Mucosa of rectum (tissue), 2 donors: ENCODE data around the gene HOXC10.

Source experiments
- H3K27ac ChIP-seq, 2 donors: one replicate each; pipeline ENCODE4 v1.7.0; 2013; ENCODE audit warnings: inconsistent platforms in 2 of 2, low read depth in 2 of 2, low read length in 2 of 2
- H3K27me3 ChIP-seq, 2 donors: one replicate each; pipeline ENCODE4 v1.7.0; 2013; ENCODE audit warnings: low read length in 2 of 2; ENCODE audit not compliant: control insufficient read depth in 2 of 2, insufficient read depth in 2 of 2
- H3K36me3 ChIP-seq, 2 donors: one replicate each; pipeline ENCODE4 v1.7.0; 2013; ENCODE audit warnings: low read length in 2 of 2; ENCODE audit not compliant: control insufficient read depth in 2 of 2, insufficient read depth in 2 of 2
- H3K4me1 ChIP-seq, 2 donors: one replicate each; pipeline ENCODE4 v1.7.0; 2013; ENCODE audit warnings: low read length in 2 of 2, mild to moderate bottlenecking in 1 of 2; ENCODE audit not compliant: control insufficient read depth in 2 of 2, insufficient read depth in 2 of 2
- H3K4me3 ChIP-seq, 2 donors: one replicate each; pipeline ENCODE4 v1.7.0; 2013; ENCODE audit warnings: low read length in 2 of 2
- H3K9ac ChIP-seq, 2 donors: one replicate each; pipeline ENCODE4 v1.7.0; 2013; ENCODE audit warnings: low read length in 2 of 2, low read depth in 1 of 2, mild to moderate bottlenecking in 1 of 2
- H3K9me3 ChIP-seq, 2 donors: one replicate each; pipeline ENCODE4 v1.7.0; 2013; ENCODE audit warnings: low read length in 2 of 2; ENCODE audit not compliant: control insufficient read depth in 2 of 2
- donor health status: healthy.
- donor health status: Normal muscosa, but diverticular disease.

Gene HOXC10

DNA sequence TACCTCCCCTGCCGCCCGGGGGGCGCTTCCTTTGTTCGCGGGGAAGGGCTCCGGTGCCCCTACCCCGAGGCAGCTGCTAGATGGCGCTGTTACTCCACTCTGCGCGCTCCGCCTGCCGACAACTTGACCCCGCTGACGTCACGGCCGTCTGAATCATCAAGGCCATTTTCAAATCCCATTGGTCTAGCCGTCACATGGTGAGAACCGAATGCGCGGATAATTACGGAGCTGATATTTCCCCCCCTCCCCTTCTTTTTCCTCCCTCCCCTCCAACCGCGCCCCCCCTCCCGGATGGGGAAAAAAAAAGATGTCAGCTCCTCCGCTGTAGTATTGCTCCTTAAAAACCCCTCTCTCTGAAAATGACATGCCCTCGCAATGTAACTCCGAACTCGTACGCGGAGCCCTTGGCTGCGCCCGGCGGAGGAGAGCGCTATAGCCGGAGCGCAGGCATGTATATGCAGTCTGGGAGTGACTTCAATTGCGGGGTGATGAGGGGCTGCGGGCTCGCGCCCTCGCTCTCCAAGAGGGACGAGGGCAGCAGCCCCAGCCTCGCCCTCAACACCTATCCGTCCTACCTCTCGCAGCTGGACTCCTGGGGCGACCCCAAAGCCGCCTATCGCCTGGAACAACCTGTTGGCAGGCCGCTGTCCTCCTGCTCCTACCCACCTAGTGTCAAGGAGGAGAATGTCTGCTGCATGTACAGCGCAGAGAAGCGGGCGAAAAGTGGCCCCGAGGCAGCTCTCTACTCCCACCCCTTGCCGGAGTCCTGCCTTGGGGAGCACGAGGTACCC, at the start of gene HOXC10:
Gene HOXC10, plus strand, starts transcription at position 246 of the 791 bp plus-strand sequence. Its CDS starts 114 bp downstream, at position 360.
- H3K4me3 ChIP-seq, result no peak within 1 kb of the TSS
- H3K9me3 ChIP-seq, result no peaks in the 10 kb centered on the region
- no peaks in the 10 kb centered on the region for H3K36me3 ChIP-seq
- H3K9ac ChIP-seq, result no peak within 1 kb of the TSS
- peaks cover 0 to 8% of the 10 kb centered on the region in 2 donors for H3K4me1 ChIP-seq
- H3K27ac ChIP-seq, result no peak within 1 kb of the TSS
- peaks cover 85 to 95% of the 10 kb centered on the region in 2 donors for H3K27me3 ChIP-seq

DNA sequence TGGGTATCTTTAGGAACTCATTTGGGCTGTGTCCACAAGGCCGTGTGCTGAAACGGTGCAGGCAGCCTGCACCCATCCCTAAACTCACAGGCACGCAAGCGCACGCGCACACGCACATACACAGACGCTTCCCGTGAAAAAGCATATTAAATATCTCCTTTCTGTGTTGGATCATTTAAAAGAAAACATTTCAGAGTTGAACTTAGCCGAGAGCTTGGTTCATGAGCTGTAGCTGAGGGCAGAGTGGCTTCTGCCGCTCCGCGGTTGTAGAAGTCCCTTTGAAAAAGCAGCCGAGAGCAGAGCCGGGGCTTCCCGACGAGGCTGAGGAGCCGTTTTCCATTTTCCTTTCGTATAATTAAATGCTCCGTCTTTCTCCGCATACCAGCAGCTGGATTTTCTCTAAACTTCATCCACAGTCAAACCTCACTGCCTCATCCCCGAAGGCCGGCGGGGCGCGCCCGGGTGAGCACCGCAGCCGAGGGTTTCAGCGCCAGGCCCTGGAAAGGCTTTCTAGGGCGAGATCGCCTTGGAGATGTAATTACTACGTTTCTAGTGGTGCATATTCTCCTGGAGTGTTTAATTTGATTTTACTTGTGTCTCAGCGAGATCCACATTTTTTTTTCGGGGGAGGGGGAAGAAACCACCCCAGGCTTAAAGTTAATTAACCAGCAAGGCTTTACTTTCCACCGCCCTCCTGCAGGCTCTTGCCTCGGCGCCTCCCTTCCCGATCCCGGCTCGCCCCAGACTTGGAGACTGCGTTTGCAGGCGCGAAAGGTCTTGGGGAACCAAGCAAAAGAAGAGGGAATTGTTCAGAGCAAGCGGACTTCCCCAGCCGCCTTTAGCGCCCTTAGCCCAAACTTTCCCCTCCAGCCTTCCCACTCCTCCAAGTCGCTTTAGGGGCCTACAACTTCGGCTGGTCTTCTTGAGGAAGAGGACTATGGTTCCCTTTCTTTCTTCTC, 49.3 kb upstream of the HOXC10 start:
- no peaks in the 10 kb centered on the region for H3K4me1 ChIP-seq
- no peak overlapping the region for H3K27ac ChIP-seq
- H3K9me3 ChIP-seq, result no peaks in the 10 kb centered on the region
- no peak overlapping the region for H3K9ac ChIP-seq
- no peaks in the 10 kb centered on the region for H3K36me3 ChIP-seq
- no peak overlapping the region for H3K4me3 ChIP-seq
- H3K27me3 ChIP-seq, result peaks cover 70 to 73% of the 10 kb centered on the region in 2 donors

DNA sequence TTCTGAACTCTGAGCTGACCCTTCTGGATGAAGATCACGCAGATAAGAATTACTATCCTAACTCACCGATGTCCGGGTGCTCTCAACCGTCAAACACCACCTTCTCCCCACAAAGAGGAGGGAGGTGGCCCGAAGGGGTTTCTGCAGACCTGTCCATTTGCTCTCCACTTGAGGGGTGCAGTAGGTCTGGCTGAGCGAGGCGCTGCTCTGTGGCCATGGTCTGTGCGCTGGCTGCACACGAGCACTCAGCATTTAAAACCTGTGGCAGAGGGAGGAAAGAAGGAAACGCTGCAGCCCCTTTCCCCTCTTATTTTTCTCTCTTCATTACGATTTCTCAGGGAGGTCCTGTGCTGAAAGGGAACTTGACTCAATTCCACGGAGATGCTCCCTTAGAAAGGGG, 47.8 kb upstream of the HOXC10 start:
- Histone ChIP-seq H3K4me3 (no peak overlapping the region), H3K27me3 (peaks cover 68 to 78% of the 10 kb centered on the region in 2 donors), H3K4me1 (no peaks in the 10 kb centered on the region), H3K36me3 (no peaks in the 10 kb centered on the region), H3K27ac (no peak overlapping the region), H3K9me3 (no peaks in the 10 kb centered on the region), H3K9ac (no peak overlapping the region)

DNA sequence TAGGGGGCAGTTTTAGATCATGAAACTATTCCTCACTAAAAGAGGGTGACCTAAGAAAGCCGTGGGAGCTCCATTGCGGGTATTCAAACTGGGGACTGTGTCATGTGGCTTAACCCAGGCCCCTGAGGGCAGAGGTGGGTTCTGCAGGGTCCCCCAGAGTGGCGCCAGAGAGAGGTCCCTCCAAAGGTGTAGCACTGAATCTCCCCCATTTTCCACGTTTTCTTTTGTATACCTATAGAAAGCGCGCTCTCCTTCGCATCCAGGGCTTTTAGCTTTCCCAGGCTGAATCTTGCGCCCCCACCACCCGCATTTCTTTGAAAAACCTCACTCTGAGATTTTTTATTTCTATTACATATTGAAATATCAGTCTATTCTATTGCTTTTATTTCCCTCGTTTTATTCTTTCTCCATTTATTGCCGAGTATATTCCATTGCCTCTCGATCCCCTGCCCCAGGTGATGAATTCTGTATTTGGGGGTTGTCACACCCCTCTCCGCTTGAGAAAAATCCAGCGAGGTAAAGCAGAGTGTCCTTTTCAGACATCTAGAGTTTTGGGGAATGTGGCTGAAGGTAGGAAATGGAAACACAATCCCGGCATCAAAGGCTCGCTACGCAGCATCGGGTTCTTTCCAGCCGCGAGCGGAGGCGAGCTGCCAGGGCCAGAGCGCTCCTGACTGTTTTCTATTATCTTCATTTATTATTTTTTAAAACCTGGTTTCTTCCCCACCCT, 47.2 kb upstream of the HOXC10 start:
- Histone ChIP-seq H3K27me3 (peaks cover 67 to 76% of the 10 kb centered on the region in 2 donors), H3K36me3 (no peaks in the 10 kb centered on the region), H3K4me3 (no peak overlapping the region), H3K9me3 (no peaks in the 10 kb centered on the region), H3K27ac (no peak overlapping the region), H3K9ac (no peak overlapping the region), H3K4me1 (no peaks in the 10 kb centered on the region)

DNA sequence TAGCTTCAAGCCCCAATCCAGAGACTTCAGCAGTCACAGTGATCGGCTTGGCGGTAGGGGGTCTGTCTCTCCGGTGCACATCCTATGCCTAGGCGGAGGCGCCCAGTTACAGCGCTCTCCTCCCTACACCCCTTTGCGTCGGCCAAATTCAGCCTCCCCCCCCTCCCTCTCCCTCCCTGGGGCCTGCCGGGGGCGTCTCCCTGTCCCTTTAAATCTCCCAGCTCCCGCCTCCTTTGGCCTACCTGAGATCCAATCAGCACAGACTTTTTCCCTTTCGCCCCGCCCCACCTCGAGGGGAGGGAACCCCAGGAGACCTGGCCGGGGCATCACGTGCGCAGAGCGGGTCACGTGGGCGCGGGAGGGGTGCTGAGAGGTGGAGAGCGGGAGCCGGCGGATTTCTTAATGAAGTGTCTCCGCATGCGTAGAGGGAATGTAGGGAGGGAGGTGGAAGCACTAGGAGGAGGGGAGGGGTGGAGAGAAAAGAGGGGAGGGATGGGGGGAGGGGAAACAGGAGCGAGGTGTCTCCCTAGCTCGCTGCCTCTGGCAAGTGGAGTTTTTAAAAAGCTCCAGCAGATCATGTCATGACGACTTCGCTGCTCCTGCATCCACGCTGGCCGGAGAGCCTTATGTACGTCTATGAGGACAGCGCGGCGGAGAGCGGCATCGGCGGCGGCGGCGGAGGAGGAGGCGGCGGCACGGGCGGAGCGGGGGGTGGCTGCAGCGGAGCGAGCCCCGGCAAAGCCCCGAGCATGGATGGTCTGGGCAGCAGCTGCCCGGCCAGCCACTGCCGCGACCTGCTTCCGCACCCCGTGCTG, 46.4 kb upstream of the HOXC10 start, which contains the start of gene HOXC13:
Gene HOXC13, plus strand, starts transcription at position 506 of the 815 bp plus-strand sequence. Its CDS starts 76 bp downstream, at position 582.
- no peaks in the 10 kb centered on the region for H3K9me3 ChIP-seq
- H3K27ac ChIP-seq, result no peak within 1 kb of the TSS
- H3K4me3 ChIP-seq, result no peak within 1 kb of the TSS
- H3K27me3 ChIP-seq, result peaks cover 68 to 74% of the 10 kb centered on the region in 2 donors
- H3K4me1 ChIP-seq, result no peaks in the 10 kb centered on the region
- H3K9ac ChIP-seq, result no peak within 1 kb of the TSS
- H3K36me3 ChIP-seq, result no peaks in the 10 kb centered on the region

DNA sequence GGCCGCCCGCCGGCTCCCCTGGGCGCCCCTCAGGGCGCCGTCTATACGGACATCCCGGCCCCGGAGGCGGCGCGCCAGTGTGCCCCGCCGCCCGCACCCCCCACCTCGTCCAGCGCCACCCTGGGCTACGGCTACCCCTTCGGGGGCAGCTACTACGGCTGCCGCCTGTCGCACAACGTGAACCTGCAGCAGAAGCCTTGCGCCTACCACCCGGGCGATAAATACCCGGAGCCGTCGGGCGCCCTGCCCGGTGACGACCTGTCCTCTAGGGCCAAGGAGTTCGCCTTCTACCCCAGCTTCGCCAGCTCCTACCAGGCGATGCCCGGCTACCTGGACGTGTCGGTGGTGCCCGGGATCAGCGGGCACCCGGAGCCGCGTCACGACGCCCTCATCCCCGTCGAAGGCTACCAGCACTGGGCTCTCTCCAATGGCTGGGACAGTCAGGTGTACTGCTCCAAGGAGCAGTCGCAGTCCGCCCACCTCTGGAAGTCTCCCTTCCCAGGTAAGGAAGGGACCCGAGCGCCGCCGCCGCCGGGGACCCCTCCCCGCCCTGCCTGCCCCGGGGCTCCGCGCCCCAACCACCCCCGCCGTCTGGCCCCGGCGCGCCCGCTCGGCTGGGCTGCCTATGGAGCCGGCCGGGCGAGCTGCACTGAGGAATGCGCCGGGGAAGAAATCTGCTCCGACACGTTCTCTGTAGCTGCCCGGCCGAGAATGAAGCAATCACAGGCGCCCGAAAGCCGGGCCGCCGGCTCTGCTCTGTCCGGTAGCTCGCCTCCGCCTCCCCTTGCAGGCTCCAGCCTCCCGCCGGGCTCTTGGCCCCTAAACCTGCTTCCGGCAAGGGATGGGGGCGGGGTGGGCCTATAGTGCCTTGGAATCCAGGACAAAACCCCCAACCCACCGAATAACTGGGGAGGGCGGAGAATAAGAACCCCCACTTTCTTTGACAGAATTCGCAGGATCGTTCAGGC, 45.5 kb upstream of the HOXC10 start:
- H3K27ac ChIP-seq, result no peak overlapping the region
- H3K4me3 ChIP-seq, result no peak overlapping the region
- no peak overlapping the region for H3K9ac ChIP-seq

DNA sequence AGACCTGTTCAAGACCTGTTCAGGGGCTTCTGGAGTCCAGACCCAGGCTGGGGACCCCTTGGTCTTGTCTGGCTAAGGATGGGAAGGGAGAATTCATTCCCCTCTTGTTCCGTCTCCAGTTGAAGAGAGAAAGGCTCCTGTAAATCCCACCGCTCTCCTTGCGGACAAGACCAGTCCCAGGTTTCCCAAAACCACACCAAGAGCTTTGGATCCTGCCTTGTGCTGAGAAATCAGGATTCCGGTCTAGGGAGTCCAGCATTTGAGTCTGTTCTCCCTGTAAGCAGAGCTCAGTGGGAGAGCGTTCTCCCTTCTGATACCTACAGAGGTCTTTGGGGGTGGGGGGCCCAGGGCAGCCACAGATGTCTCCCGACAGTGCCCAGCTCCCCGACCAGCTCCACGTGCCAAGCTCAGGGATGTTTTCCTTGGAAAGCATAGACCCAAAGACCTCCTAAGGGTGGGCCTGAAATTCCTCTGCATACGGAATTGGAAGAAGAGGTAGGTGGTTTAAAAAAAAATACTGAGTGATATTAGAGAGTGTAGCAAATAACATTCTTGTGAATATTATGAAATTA, 44.4 kb upstream of the HOXC10 start:
- Histone ChIP-seq H3K36me3 (no peaks in the 10 kb centered on the region), H3K4me3 (no peak overlapping the region), H3K4me1 (no peaks in the 10 kb centered on the region), H3K9me3 (no peaks in the 10 kb centered on the region), H3K27me3 (peaks cover 72 to 73% of the 10 kb centered on the region in 2 donors), H3K27ac (no peak overlapping the region), H3K9ac (no peak overlapping the region)

More for the DNA sequence above, 45.5 kb upstream of the HOXC10 start:
- Histone ChIP-seq H3K27me3 (peaks cover 69 to 74% of the 10 kb centered on the region in 2 donors), H3K9me3 (no peaks in the 10 kb centered on the region), H3K4me1 (no peaks in the 10 kb centered on the region), H3K36me3 (no peaks in the 10 kb centered on the region)

DNA sequence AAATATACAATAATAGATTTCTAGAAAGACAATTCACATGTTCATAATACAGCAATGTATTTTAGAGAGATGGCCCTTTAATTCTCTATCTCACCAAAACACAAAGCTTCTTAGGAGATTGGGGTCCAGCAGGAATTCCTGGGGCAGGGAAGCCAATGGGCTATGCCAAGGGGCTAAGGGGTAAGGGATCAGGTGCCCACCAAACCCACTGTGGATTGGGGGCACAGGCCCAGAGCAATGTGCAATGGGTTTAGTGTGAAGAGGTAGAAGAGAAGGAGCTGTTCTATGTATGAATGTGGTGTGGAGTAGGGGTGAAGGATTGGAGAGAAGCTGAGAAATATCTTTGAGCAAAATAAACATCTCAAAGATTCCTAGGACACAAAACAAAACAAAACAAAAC, 43.8 kb upstream of the HOXC10 start:
- Histone ChIP-seq H3K27me3 (peaks cover 72 to 74% of the 10 kb centered on the region in 2 donors), H3K4me1 (no peaks in the 10 kb centered on the region), H3K9ac (no peak overlapping the region), H3K4me3 (no peak overlapping the region), H3K9me3 (no peaks in the 10 kb centered on the region), H3K36me3 (no peaks in the 10 kb centered on the region), H3K27ac (no peak overlapping the region)
